ENCODE results near the gene OGT. TPM values are rescaled to one million over a fixed set of nuclear protein-coding genes. Genes with fewer than 3 reads are reported as not detected.

Gene OGT
- total RNA-seq, 4 donors from 2014 or later: 72.2 to 139 (median 90.6) TPM

- TF ChIP-seq POLR2A (IDR thresholded peaks at IDR 0.05) (no peak), CTCF (IDR thresholded peaks at IDR 0.05) (no peak)
- H3K4me3 ChIP-seq (ENCODE audit: low read depth, poor library complexity, severe bottlenecking): no peak overlapping the region
- intact Hi-C loops (cut with DNase I; ENCODE audit: low total_unique reads): no loop called here
- WGBS, 2 donors: 44 to 50% methylated on average over 2 of the region's 2 CpGs
- no peak for DNase-seq (ENCODE audit: low spot score in 2 of 2)
Observed at GRCh38 chrX:71515038-71515396, 17.9 kb upstream of the OGT start.

- DNase-seq (ENCODE audit: low spot score in 2 of 2): no peak
- no peak overlapping the region for H3K4me3 ChIP-seq (ENCODE audit: low read depth, poor library complexity, severe bottlenecking)
- TF ChIP-seq POLR2A (IDR thresholded peaks at IDR 0.05) (no peak), CTCF (IDR thresholded peaks at IDR 0.05) (no peak)
- intact Hi-C loops (cut with DNase I; ENCODE audit: low total_unique reads): no loop called here
- WGBS, 2 donors: 83 to 95% methylated on average over 3 of the region's 3 CpGs
Observed at GRCh38 chrX:71525316-71525715, 7.6 kb upstream of the OGT start.

GRCh38 chrX:71532078-71532752 lies 689 bp upstream of the OGT start:
- no peak for TF ChIP-seq CTCF (IDR thresholded peaks at IDR 0.05)
- TF ChIP-seq POLR2A (IDR thresholded peaks at IDR 0.05): no peak
- H3K4me3 ChIP-seq (ENCODE audit: low read depth, poor library complexity, severe bottlenecking): no peak overlapping the region
- WGBS, 2 donors: 0 to 41% methylated on average over 25 of the region's 25 CpGs
- DNase-seq (ENCODE audit: low spot score in 2 of 2): no peak
- intact Hi-C loops (cut with DNase I; ENCODE audit: low total_unique reads): no loop called here

- 0 to 33% methylated on average over 12 of the region's 12 CpGs for WGBS, 2 donors
- H3K4me3 ChIP-seq (ENCODE audit: low read depth, poor library complexity, severe bottlenecking): peak overlapping the region; percentile 59
- TF ChIP-seq CTCF (IDR thresholded peaks at IDR 0.05) (no peak), POLR2A (IDR thresholded peaks at IDR 0.05) (no peak)
- intact Hi-C loops (cut with DNase I; ENCODE audit: low total_unique reads): no loop called here
- no peak for DNase-seq (ENCODE audit: low spot score in 2 of 2)
Observed at GRCh38 chrX:71533516-71533850, 579 bp downstream of the OGT start.

- TF ChIP-seq POLR2A (IDR thresholded peaks at IDR 0.05): no peak
- TF ChIP-seq CTCF (IDR thresholded peaks at IDR 0.05): no peak
- WGBS, 2 donors: 1 to 35% methylated on average over 26 to 31 of the region's 31 CpGs
- peak; percentile 27 to 91 for DNase-seq (ENCODE audit: low spot score in 2 of 2)
- H3K4me3 ChIP-seq (ENCODE audit: low read depth, poor library complexity, severe bottlenecking): peak overlapping the region; percentile 59
- intact Hi-C loops (cut with DNase I; ENCODE audit: low total_unique reads): no loop called here
Observed at GRCh38 chrX:71533851-71534561, 1.1 kb downstream of the OGT start.
